ENCODE results near the gene GPRC5A.

Gene GPRC5A

DNA sequence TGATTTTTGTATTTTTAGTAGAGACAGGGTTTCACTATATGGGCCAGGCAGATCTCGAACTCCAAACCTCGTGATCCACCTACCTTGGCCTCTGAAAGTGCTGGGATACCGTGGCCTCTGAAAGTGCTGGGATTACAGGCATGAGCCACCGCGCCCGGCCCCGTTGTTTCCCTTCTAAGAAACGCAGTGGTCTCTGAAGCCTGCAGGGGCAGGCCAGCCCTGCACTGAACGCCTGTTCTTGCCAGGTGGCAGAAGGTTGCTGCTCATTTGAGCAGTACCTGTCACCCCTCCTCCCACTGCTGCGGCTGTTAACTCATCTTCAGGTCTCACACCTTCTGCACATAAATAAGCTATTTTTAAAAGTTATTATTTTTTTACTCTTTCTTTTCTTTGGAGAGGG lies 24.3 kb downstream of the GPRC5A start:
- DNase-seq: no peak

DNA sequence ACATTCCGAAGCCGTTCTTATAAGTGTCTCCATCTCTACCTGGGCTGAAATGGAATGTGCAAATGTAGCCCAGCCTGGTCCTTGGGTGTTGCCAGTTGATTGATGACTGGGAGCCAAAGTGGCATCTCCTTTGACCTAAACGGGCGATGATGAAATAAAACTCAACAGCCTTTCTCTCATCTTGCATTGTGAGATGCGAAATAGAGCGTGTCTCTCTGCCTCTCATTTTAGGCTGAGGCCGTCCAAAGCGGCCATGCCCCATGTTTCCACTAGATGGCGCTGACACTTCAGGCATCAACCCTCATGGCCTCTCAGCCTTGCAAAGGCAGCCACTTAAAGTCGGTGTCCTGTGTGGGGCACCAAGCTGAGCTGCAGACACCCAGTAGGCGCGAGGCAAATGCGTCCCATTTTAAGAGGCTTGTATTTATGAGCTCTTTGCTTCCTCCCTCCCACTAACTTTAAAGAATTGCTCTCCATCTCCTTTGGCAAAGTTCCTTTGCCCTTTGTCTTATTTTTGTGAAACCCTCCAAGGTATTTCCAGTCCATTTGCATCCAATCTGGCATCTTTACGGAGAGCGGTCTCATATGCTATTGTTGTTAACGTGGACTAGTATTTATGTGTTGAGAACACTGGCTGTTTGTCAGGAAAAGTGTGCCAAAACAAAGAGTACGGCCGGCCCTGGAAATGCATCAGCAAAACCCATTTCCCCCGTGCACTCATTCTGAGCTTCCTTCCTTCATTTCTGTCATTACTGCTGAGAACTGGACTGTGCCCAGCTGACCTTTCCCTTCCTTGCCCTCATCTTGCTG lies 25.0 kb downstream of the GPRC5A start:
- DNase-seq: peak; percentile 77

DNA sequence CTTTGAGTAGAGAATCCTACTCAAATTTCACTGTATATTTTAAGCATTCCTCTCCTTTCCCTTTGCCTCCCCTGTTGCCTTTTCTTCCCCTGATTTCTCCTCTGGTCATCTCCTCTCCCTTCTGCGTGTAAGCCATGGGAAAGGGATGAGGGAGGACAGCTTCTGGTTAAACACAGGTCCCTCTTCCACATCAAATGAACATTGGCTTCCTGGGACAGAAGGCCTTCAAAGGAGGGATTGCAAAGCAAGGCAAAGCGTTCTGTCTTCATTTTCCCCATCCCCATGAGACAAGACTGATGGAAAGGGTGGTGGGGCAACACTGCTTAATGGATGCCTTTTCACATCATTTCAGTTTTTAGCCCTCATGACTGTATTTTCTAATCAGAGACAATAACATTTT lies 26.2 kb downstream of the GPRC5A start:
- DNase-seq: no peak

DNA sequence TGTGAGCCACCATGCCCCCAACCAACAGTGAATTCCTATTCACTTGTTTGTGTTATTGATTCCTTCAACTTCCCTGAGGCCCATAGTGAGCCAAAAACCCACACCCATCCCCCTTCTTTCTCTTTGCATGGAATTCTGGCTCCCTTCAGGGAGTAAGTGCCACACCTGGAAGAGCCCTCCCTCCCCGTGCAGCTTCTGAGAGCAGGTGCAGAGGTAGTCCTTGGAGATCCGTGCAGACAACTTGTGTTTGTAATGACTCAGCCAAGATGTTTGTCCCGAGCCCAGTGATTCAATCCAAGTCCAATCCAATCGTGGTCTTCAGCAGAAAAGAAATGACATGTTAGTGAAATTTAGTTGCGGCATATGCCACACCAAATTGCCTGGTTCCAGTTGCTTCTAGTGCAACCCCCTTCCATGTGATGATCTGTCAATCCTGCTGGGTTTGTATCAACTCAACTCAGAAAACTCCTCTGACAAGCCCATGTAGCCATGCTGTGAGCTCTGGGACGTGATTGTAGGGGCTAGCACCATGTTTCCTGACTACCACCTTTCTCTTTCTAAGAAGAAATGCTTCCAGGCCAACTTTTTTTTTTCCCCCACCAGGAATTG lies 27.5 kb downstream of the GPRC5A start:
- DNase-seq: no peak

DNA sequence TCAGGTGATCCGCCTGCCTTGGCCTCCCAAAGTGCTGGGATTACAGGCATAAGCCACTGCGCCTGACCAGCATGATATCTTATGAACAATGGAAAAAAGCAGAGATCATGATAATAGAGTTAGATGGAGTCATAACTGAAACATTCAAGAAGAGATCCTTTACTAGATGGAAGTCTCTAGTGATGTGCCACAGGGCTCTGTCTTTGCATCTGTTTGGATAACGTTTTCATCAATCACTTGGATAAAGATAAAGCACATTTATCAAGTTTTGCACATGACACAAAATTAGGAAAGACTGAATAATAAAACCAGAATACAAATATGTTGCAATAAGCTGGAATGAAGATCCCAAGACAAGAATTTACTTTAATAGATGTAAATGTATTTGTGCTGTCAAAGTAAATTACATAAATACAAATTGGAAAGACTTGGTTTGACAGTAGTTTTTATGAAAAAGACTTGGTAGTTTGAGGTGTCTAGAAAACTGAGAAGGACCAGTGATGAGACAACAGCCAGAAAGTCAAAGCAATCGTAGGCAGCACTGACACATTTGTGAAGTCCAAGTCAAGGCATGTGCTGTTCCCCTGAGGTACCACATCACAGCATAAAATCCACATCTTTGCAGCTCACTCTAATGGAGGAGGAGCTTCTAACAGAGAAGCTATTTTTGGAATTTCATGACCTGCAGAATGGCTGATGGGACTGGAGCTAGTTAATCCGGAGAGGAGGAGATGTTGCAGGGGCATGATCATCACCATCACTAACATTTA lies 28.5 kb downstream of the GPRC5A start:
- DNase-seq: peak; percentile 26

DNA sequence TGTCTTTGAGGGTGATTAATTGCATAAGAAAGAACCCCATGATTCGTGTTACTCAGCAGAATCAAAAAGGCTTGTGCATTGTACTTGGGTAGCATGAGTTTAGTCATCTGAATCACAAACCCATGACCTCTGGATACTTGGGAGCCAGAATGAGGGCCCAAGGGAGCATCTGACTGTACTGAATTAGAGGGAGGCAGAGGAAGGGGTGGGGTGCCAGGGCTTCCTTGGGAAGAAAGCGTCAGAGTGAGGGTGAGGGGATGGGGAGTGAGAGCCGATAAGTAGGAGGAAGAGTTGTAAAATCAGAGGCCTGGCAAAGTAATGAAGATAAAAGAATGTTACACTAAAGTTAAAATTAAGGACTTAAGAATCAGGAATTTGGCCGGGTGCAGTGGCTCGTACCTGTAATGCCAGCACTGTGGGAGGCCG lies 30.8 kb downstream of the GPRC5A start:
- peak; percentile 59 for DNase-seq

DNA sequence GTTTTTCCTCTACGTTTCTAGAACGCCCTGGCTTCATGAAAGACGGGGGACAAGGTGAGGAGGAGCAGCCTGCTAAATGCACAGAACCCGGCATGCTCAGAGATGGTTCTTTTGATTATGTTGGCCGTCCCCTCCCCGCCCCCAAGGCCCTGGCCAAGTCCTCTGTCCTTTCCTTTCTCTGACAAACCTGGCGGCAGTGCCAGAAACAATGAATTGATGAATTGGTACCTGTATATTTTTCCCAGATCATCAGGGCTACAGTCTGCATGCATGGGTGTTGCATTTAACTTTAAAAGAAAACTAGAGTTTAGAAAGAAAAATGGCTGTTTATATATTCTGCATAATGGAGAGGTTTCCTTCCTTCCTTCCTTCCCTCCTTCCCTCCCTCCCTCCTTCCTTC lies 31.6 kb downstream of the GPRC5A start:
- DNase-seq: no peak

DNA sequence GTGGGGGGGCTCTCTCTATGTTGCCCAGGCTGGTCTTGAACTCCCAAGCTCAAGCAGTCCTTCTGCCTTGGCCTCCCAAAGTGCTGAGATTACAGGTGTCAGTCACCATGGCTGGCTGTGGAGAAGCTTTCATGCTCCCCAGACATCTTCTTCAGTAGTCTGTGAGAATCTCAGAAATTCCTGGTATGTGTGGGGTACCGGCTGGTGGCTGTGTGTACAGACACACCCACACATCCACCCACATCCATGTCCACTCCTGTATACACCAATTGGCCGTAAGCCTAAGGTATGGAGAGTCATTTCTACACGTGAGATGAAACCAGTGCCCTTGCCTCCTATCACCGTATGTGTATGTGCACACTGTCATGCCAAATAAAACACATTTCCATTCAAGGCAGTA lies 32.8 kb downstream of the GPRC5A start:
- DNase-seq: no peak

DNA sequence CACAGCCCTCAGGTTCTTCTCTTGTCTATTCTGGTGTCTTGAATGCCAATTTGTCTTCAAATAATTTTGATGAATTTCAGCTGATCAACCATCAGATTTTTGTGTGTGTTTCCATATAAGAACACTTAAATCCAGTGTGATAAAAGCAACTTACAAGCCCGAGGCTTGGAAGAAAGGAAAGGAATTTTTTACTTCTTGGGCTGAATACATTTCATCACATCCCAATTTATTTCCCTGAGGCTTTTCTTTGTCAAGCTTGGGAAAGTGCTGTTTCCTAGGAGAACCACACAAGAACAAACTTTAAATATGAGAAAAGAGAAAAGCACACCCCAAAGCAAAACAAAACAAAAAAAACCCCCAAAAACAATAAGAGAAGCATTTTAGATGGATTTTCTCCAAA lies 34.0 kb downstream of the GPRC5A start:
- peak; percentile 26 for DNase-seq

DNA sequence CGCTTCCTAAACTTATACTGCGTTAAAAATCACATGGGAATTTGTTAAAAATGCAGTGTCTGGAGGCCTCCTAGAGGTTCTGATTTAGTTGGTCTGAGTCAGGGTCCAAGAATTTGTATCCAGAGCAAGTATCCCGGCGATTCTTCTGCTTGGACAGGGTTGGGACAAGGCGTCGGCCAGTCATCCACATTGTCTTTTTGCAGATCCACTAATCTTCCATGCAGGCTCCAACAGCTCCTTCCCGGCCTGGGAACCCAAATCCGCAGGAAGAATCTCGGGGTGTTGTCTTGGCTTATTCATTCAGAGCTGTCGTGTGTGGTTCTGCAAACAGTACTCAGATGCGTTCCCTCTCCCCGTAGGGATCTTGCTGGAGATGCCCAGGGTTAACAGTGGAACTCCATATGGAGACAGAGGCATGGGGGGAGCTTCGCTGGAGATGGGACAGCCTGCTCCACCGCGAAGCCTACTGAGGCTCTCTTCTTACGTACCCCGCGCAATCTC lies 35.3 kb downstream of the GPRC5A start:
- DNase-seq: peak; percentile 66

DNA sequence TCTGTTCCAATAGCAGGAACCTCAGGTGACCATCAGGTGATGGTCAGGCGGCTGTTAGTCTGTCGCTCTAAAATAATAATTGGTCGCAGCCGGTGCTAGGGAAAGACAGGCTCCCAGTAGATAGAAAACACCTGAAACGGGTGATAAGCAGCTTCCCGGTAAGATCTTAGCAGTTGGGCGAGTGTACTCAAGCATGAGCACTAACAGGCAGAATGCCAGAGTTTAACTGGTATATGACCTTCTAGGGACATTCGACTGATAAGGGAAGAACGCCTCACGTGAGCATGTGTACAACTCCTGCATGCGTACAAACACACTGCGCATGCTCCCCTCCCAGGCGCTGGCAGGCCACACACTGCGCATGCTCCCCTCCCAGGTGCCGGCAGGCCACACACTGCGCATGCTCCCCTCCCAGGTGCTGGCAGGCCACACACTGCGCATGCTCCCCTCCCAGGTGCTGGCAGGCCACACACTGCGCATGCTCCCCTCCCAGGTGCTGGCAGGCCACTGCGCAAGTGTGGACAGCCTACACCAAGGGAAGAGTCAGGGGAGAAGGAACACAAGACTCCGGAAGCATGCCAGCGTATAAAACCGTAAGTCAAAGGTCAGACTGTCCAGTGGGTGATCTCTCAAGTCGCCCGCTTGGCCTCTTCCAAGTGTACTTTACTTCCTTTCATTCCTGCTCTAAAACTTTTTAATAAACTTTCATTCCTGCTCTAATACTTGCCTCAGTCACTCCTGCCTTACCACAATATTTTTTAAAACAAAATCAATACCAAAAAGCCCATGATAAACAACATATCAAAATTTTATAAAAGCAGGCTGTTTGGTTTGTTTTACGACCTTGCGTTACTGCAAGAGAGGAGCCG lies 36.1 kb downstream of the GPRC5A start:
- DNase-seq: peak; percentile 60

DNA sequence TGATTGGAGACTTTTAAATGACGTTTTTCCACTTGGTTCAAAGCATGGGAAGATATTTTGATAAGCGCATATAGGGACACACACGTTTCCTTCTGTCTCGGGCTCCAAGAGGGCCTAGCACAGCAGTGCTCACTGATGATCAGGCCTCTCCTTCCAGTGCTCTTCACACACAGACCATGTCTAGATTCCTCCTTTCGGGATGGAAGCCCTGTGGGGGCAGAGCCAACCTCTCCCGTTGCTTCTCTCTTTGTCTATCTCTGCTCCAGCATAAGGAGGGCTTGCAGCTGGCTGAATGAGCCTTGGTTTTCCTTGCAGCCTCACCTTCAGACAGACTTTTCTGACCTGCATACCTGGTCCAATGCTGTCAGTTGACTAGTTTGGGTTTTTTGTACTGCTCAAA lies 38.3 kb downstream of the GPRC5A start:
- DNase-seq: no peak

DNA sequence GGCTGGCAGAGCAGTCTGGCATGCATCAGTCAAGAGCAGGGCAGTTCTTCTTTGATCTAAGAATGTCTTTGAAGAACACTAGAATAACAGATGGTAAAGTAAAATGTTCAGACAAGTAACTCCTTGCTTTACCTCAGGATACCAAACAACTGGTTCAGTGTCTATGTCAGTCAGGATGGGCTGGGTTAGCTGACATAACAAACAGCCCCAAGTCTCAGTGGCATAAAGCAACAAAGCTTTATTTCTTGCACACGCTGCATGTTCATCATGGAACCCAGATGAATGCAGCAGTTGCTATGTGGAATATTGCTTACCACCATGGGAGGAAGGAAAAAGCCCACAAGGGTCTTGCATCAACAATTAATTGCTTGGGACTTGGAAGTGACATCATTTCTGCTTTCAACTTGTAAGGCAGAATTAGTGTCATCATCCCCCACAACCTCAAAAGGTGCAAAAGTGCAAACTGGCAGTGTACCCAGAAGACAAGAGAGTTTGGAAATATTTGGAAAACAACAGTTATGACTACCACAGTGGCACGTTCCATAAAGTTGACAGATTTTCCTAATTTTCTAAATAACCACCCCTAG lies 39.4 kb downstream of the GPRC5A start:
- no peak for DNase-seq

DNA sequence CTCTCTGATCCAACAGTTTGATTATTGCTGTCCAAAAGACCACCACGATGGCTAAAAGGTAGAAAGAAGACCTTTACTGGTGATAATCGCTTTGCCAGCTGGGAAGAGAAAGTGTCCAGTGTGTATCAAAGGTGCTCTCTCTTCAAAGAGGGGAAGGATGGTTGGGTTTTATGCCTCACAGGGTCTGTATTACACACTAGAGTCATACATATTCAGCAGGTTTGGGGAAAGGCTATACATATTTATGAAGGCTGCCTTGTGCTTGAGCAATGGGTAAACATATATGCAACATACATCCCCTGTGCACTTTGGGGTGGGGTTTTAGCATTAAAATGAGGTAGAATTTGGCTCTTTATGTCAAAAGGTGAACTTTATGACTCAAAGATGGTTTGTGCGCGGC lies 42.4 kb downstream of the GPRC5A start:
- DNase-seq: no peak

DNA sequence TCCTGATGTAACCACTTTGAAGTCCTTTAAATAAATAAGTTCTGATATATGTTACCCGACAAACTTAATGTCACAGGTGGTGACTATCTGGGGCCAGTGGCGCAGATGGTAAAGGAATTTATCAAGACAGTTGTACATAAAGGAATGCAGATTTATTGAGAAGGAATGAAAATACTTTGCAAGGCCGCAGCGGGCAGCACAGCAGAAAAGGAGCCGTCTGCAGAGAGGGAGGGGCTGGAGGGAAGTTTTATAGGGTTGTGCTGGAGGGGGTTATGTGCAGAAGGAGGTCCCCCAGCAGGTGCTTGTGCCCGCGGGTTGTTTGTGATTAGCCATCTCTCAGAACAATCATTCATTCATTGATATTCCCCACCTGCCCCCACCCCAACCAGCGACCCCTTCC lies 43.2 kb downstream of the GPRC5A start:
- no peak for DNase-seq

DNA sequence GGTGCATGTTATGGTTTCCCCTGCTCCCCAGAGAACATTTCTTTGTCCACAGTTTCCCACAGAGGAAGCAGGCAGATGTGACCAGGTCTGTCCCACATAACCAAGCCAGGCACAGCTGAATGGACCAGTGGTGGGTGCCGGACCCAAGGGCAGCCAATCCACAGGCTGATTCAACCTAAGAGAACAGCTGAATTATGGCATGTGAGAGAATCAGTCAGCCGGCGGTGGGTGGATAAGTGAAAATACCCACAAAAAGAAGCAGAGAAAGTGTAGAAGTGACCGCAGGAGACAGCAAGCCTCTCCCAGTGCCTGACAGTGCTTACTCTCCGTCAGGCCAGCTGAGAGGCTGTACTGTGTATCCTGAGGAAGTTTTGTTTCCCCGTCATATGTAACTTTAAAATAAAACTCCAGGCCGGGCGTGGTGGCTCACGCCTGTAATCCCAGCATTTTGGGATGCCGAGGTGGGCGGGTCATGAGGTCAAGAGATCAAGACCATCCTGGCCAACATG lies 45.7 kb downstream of the GPRC5A start:
- DNase-seq: no peak

DNA sequence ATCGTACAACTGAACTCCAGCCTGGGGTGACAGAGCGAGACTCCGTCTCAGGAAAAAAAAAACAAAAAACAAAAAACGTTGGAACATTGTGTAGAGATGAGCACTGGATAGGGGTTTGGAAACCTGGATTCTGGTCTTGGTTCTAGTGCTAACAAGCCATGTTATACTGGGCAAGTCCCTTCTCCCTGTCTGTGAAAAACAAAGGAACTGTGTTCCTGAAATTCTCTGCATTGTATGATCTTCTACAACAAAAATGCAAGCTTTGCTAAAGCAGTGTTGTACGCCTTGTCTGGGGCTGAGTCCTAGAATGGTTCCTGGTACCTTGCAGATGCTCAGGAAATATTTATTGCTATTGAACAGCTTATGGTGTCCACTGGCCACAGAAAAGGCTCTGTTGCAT lies 47.2 kb downstream of the GPRC5A start:
- no peak for DNase-seq

DNA sequence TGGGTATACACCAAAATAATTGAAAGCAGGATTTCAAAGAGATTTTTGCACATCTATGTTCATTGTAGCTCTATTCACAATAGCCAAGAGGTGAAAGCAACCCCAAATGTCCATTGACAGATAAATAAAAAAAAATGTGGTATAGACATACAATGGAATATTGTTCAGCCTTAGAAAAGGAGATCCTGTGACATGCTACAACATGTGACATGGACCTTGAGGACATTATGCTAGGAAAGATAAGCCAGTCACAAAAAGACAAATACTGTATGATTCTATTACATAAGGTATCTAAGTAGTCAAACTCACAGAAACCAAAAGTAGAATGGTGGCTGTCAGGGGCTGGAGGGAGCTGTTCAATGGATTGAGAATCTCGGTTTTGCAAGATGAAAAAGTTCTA lies 48.5 kb downstream of the GPRC5A start:
- DNase-seq: no peak

DNA sequence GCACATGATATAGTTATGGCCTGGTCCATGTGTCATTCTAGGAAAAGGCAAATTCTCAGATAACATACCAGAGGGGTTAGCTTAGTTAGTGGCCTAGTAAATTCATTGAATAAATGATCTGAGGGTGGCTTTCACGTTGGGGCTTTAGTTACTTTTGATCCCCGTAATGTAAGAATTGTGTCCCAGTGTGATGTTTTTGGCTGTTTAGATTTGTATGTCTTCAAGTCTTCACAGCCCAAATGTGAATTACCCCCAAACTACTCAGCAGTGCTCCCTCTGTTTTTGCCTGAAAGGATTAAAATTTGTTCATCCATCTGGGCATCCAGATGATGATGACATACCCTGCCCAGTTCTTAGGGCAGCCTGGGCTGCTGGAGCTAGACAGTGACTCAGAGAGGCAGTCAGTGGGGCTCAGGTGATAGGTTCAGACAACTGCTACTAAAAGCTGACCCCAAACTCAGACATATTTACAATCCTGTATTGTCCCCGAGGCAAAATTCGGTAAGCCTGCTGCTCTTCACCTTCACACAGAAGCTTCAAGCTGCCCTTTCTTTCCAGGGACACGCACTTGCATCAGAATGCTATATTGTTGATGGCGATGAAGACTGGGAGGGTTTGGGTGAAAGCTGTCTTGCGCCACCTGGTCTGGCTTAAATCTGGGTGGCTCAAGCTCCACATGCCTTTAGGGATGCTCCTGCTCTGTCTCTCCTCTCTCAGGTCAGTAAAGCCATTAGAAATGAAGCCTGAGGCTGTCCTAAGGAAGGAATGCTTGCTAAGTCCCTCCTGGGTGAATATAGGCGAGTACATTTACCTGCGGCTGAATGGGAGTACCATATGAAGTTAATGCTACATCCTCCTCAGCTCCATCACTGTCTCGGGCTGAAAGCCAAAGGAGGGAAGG lies 50.3 kb downstream of the GPRC5A start:
- DNase-seq: no peak

DNA sequence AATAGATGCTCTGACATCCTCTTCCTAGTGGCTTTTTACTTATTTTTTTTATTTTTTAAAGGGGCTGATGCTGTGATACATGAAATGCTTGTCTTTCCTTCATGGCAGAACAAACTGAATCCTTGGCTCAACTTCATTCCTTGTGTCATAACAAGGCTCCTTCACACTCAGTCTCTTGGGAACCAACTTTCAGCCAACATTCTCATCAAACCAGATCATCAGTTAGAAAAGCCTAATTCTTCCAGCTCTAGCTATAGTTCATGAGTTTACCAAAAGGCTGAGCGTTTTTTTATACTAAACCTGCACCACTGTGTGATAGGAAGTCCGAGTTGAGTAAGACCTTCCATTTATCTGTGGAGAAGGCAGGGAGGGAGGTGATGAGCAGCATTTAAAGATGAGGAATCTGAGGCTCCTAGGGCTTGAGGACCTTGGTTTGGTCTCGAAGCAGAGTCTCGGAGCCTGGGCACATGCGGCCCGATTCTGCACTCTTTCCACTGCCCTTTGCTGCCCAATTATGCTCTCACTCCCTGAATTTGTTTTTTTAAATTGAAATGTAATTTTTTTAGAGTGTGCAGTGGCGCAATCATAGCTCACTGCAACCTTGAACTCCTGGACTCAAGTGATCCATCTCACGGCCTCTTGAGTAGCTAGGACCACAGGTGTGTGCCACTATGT lies 52.4 kb downstream of the GPRC5A start:
- peak; percentile 60 for DNase-seq

Measured in fibroblast of skin of right biceps (primary cell).